ENCODE measurements around the gene PALM.

GRCh38 chr19:781800-782184, 73.1 kb downstream of the PALM start:
- TF ChIP-seq CTCF (optimal IDR thresholded peaks at IDR 0.05 in 1 of 3, IDR thresholded peaks at IDR 0.05 in 1 of 3, conservative IDR thresholded peaks at IDR 0.05 in 1 of 3; ENCODE audit: extremely low read depth in 1 of 3, insufficient read depth in 2 of 3, low read length in 3 of 3), result no peak
- TF ChIP-seq EZH2 (IDR thresholded peaks at IDR 0.05; ENCODE audit: low read length), result no peak
